Epidermal melanocyte (primary cell): ENCODE measurements around the gene TENM4.

Experiments
- DNase-seq: peaks from one replicate; pipeline ENCODE4 v3.0.0; 2011; ENCODE audit warnings: low spot score; ENCODE audit not compliant: insufficient read length

Gene TENM4

DNA sequence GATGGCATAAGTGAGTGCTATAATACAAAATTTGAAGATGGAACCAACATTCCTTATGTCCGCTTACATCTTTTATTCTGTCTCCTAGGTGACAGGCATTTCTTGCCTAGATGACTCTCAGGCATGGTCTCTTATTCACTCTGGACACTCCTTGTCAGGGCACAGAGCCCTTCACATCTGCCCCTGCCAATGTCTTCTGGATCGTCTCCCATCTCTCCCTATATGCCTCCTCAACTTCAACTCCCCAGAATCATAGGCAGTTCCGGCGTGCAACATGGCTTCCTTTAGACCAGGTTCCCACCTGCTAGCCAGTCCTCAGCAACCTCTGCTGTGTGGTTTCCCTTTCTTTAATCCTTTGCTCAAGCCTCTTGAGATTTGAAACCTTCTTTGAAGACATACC is 300.9 kb downstream of the TENM4 start:
- no peak for DNase-seq

- no peak for DNase-seq
Measured at GRCh38 chr11:79129702-79130101, 311.1 kb downstream of the TENM4 start.

- DNase-seq = no peak
Measured at GRCh38 chr11:79128291-79128690, 312.5 kb downstream of the TENM4 start.

- no peak for DNase-seq
Measured at GRCh38 chr11:79122759-79123158, 318.1 kb downstream of the TENM4 start.

- no peak for DNase-seq
Measured at GRCh38 chr11:79121351-79121750, 319.5 kb downstream of the TENM4 start.

- DNase-seq = peak; percentile 63
Measured at GRCh38 chr11:79119491-79120284, 321.1 kb downstream of the TENM4 start.

GRCh38 chr11:79117488-79117887 is 323.3 kb downstream of the TENM4 start:
- no peak for DNase-seq

GRCh38 chr11:79116600-79116999 is 324.2 kb downstream of the TENM4 start:
- DNase-seq = no peak

- DNase-seq = no peak
Measured at GRCh38 chr11:79113054-79113690, 327.7 kb downstream of the TENM4 start.

DNA sequence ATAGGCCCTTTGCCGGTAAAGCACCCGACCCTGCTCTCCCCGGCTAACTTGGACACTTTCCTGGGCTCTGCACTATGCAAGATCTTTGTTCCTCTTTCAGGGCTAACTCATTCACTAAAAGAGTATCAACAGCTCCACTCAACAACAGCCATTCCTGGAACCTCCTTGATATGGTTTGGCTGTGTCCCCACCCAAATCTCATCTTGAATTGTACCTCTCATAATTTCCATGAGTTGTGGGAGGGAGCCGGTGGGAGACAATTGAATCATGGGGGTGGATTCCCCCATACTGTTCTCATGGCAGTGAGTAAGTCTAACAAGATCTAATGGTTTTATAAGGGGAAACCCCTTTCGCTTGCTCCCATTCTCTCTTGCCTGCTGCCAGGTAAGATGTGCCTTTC is 330.0 kb downstream of the TENM4 start:
- DNase-seq = no peak

- no peak for DNase-seq
Measured at GRCh38 chr11:79110321-79110720, 330.5 kb downstream of the TENM4 start.

DNA sequence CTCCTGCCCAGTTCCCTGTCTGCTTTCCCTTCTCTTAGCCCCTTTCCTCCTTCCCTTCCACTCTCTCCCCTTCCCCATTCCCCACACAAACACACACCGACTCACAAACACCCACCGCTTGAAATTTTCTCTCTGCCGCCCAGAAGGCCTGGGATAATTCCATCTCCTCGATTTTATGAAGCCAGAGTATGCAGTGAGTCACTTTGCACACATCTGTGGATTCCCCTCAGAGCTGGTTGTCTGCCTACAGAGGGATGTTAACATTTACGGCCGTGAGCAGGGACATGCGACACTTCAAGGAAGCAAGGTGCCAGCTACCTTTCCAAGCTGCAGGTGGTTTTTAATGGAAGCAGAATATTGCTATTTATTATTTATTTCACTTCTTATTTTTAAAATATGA is 332.0 kb downstream of the TENM4 start:
- no peak for DNase-seq

DNA sequence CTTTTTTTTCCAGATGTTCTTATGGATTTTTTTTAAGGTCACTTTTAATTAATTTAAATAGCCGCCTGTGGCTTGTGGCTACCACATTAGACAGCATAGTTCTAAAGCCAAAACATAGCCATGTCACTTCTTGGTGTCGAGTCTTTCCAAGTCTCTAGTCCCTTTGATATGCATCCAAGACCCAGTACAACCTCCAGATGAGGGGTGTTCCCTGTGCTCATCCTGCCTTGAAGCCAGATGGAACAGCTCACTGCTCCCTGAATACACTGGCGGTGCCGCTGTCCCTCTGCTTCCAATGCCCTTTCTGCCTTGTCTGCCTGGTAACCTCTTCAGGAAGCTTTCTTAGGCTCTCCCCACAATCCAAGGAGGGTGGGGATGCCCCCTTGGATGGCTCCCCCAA is 338.0 kb downstream of the TENM4 start:
- no peak for DNase-seq

GRCh38 chr11:79101656-79102055 is 339.2 kb downstream of the TENM4 start:
- no peak for DNase-seq

GRCh38 chr11:79100093-79100910 is 340.5 kb downstream of the TENM4 start:
- DNase-seq = peak; percentile 68

DNA sequence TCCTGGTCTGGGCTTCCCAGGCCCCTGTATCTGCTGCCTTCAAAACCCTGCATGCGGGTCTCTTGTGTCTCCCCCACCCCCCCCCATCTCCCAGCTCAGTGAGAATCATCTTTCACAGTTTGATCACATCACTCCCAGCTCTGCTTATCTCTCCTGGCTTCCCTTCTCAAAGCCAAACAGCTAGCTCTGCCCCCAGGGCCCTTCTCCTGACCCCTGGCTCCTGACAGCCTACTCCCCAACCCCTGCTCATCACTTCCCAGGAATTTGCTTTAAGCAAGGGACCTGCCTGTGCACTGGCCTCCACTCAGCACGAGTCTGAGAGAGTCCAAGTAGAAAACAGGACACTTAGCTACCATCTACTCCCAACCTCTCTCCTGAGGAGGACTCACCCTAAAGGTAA is 342.7 kb downstream of the TENM4 start:
- no peak for DNase-seq

DNA sequence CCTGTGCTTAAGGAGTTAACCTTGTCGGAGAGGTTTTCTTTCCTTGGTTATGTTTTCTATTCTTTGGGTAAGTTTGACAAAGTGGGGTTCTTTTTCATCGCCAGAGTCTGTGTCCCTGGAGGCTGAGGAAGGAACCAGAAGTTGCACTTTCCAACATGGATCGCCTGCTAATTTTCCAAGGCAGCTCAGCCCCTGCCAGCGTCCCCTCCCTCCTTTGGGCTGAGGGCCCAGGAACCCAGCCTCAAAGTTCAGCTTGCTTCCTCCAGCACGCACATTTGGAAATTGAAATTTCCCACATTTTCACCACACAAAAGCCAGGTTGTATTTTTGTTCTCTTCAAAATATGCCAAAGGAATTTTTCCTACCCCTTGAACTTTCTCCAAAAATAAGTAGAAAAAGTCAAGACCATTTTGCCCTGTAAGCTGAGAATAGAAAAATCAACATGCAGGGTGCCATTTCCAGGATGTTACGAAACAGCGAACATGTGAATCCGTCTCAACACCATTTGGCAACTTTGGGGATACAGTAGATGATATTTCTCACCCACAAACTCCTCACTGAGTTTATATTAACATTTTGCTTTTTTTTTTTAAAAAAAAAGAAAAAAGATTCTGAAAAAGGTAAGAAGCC is 343.5 kb downstream of the TENM4 start:
- DNase-seq = no peak

GRCh38 chr11:79095424-79095823 is 345.4 kb downstream of the TENM4 start:
- DNase-seq = no peak

GRCh38 chr11:79094616-79095015 is 346.2 kb downstream of the TENM4 start:
- DNase-seq = no peak

DNA sequence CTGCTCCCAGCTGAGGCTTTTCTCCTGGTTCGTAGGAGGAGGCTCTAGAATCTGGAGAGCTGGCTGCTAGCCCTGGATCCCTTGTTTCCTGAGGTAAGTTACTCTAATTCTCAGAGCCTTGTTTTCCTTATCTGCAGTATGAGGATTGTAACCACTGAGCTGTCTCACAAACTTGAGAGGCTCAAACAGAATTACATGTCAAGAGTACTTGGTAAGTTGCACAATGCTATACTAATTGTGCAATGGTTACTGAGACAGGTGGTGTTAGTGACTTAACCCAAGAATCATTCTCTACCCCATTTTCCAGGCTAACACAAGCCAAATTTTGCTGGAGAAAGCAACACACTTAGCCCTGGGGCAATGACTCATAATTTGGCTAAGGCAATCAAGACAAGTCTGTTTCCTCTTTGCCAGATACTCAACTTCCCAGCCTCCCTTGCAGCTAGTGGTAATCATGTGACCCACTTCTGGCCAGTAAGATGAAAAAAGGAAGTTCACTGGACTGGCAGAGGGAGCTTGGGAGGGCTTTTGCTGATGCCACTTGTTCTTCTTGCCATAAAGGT is 348.0 kb downstream of the TENM4 start:
- DNase-seq = peak; percentile 37

DNA sequence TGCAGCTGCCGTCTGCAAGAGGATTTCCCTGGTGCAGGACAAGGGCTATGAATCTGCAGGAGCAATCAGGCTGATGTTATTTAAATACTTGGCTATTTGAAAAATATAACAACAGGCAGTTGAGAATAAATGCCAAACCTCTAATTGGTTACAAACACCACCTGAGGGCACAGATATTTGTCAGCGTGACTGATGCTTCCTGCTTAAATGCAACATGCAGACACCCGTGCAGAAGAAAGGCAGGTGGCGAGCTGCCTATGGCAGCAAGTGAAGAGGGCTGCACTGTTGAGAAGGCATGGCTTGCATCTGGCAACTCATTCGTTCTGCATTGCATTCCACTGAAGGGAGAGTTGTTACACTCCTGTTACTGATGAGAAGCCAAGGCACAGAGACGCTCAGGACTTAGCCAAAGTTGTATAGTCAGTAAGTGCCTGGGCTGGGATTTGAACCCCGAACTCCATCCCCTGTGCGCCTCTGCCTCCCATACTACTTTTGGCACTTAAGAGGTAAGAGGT is 350.6 kb downstream of the TENM4 start:
- DNase-seq = no peak
